GM18511 (cell line): ENCODE data around the gene LRIG3.
"Not testable (repeated sequence)": the region's sequence is repeated elsewhere in the genome, so short reads cannot be mapped to it uniquely, and the experiment has no call there.

ENCODE experiments used
- ATAC-seq: cut with Tn5 transposase; IDR thresholded peaks from one replicate; pipeline ENCODE4 v1.9.1; 2021; ENCODE audit warnings: mild to moderate bottlenecking, moderate library complexity; ENCODE audit not compliant: unreplicated experiment

The LRIG3 gene, protein sequence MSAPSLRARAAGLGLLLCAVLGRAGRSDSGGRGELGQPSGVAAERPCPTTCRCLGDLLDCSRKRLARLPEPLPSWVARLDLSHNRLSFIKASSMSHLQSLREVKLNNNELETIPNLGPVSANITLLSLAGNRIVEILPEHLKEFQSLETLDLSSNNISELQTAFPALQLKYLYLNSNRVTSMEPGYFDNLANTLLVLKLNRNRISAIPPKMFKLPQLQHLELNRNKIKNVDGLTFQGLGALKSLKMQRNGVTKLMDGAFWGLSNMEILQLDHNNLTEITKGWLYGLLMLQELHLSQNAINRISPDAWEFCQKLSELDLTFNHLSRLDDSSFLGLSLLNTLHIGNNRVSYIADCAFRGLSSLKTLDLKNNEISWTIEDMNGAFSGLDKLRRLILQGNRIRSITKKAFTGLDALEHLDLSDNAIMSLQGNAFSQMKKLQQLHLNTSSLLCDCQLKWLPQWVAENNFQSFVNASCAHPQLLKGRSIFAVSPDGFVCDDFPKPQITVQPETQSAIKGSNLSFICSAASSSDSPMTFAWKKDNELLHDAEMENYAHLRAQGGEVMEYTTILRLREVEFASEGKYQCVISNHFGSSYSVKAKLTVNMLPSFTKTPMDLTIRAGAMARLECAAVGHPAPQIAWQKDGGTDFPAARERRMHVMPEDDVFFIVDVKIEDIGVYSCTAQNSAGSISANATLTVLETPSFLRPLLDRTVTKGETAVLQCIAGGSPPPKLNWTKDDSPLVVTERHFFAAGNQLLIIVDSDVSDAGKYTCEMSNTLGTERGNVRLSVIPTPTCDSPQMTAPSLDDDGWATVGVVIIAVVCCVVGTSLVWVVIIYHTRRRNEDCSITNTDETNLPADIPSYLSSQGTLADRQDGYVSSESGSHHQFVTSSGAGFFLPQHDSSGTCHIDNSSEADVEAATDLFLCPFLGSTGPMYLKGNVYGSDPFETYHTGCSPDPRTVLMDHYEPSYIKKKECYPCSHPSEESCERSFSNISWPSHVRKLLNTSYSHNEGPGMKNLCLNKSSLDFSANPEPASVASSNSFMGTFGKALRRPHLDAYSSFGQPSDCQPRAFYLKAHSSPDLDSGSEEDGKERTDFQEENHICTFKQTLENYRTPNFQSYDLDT

GRCh38 chr12:58920102-58920960 lies at the start of gene LRIG3:
TSS of gene LRIG3 (minus strand) at chr12:58920504. CDS start at chr12:58920235, 269 bp downstream.
- peak; percentile 87 for ATAC-seq

DNA sequence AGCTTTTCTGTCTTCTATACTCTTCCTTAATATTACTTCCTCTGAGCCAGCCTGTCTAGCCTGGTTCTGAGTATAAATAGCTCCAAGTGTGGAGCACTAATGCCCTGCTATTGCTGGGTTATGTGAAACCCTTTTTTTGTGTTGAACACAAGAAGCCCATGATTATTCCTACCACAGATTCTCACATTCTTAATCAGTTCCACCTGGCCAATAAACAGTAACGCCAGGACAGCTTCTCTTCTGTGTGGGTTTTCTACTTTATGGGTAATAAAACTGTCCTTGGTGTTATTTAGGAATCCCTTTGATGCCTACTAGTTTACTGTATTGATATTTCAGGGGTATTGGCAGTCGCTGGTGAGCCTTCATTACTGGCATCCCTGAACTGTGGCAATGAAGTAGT lies 48.9 kb upstream of the LRIG3 start:
- ATAC-seq = no peak

DNA sequence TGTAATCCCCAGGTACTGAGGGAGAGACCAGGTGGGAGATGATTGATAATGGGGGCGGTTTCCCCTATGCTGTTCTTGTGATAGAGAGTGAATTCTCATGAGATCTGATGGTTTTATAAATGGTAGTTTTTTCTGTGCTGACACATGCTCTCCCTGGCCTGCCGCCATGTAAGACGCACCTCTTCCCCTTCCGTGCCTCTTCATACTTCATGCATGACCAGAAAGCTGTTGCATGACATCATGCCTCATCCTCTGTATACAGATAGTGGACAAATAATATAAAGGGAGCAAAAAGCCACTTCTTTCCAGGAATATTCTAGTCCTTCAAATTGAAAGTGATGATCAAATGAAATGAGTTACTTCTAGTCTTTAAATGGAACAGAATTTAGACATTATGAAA lies 47.3 kb upstream of the LRIG3 start:
- ATAC-seq = no peak

DNA sequence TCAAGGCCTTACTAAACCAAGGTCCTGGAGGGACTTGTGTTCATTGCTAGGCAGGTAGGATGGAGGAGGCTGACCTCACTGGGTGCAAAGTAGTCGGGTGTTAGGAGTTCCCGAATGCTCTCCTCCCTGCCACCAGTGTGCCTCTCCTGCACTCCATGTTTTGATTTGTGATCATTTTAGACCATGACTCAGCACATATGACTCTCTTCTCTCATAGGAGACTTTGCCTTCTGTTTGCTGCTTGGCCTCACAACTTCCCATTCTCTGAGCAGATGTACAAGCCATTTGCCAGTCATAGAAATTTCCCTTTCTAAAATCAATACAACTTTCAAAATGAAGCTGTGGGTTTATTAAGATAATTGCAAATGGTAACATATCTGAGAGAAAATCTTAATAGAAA lies 46.6 kb upstream of the LRIG3 start:
- no peak for ATAC-seq

DNA sequence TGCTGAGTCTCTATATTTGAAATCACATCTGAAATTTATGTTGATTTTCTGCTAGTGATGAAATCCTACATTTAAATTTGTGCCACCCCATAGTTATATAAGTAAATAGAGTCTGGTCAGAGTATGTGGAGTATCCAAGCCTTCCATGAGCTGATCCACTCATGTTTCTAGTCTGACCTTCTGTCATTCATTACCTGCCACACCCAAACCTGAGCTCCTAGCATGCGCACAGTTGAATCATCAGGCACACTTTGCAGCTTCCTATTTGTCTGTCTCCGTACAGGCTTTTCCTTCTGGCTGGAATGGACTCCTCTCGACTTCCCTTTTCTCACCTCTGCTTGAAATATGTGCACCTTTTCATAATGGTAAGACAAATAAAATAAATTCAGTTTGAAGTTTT lies 45.3 kb upstream of the LRIG3 start:
- ATAC-seq = no peak

DNA sequence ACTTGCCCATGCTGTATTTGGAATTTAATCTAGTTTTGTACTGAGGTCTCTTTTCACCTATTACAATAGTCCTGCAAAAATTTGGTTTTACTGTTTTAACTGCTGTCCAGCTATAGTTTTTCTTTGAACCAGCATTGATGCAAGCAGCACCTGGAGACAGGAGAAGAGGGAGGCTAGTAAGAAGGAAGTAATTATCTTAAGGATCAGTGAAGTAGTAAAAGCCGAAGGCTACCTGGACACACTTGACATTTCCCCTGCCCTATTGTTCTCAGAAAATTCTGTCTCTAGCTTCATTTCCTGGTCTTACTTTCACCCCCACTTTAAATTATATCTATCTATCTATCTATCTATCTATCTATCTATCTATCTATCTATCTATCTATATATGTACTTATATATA lies 43.5 kb upstream of the LRIG3 start:
- no peak for ATAC-seq

DNA sequence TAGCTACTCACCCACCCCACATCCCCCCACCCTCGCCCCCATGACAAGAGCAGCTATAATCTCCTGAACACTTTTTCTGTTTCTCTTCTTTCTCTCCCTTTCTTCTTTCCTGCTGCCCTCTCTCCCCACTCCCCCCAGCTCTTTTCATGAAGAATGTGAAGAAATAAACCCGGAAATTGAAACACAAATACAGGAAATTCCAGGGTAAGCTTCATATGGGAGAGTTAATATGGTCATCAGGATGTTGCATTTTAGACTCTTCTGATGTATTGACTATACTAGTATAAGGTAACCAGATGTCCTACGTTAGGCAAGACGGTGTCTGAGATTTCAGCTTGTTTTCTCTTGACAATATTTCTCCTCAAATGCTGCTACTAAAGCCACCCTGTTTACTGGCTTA lies 41.6 kb upstream of the LRIG3 start:
- no peak for ATAC-seq

- no peak for ATAC-seq
Observed at GRCh38 chr12:58961166-58961565, 40.9 kb upstream of the LRIG3 start.

GRCh38 chr12:58959639-58960300 lies 39.5 kb upstream of the LRIG3 start:
- no peak for ATAC-seq

- no peak for ATAC-seq
Observed at GRCh38 chr12:58957298-58957697, 37.0 kb upstream of the LRIG3 start.

- ATAC-seq = no peak
Observed at GRCh38 chr12:58955849-58956248, 35.5 kb upstream of the LRIG3 start.

DNA sequence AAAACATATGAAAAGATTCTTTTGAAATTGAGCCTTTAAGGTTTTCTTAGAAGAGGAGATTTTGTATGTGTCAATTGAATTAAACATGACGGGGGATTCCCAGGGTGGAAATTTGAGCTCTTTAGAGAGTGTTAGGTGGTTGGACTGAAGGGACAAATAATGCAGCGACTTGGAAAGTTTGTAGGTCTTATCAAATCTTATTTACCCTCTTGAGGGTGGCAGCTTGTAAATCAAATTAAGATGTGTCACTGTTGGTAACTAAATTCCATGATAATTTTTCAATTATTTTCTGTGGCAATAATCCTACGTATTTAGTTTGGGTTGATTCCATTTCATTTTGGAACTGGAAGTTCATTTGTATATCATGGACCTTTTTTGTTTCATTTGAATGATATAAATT lies 33.7 kb upstream of the LRIG3 start:
- no peak for ATAC-seq

DNA sequence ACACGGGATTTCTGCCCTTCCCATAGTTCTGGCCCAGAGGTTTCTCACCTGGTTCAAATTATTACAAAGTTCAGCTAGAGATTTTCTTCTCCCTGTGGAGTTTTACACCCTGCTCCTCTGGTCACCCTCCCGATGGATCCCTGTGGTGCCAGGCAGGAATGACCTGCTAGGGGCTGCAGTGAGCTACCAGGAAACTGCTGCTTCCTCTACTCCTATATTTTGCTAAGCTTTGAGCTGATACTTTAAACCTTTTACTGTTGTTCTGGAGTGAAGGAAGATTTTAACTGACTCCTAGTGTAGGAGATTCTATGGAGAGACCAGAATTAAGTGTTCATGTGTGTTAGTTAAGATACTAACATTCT lies 30.4 kb upstream of the LRIG3 start:
- ATAC-seq = no peak

DNA sequence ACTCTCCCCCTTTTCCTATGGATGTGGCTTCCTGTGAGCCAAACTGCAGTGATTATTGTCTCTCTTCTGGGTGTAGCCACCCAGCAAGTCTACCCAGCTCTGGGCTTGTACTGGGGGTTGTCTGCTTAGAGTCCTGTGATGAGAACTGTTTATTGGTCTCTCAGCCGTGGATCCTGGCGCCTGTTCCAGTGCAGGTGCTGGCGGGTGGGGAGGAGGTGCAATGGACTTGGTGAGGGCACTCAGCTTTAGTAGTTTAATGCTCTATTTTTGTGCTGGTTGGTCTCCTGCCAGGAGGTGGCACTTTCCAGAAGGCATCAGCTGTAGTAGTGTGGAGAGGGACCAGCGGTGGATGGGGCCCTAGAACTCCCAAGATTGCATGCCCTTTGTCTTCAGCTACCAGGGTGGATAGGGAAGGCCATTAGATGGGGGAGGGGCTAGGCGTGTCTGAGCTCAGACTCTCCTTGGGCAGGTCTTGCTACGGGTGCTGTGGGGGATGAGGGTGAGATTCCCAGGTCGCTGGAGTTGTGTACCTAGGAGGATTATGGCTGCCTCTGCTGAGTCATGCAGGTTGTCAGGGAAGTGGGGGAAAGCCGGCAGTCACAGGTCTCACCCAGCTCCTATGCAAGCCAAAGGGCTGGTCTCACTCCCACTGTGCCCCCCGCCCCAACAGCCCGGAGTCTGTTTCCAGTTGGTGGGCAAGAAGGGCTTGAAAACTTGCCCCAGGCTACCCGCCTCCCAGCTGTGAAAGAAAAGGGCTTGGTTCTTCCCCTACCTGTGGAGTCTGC lies 29.8 kb upstream of the LRIG3 start:
- ATAC-seq = not testable (repeated sequence)

GRCh38 chr12:58943079-58943478 lies 22.8 kb upstream of the LRIG3 start:
- no peak for ATAC-seq

- no peak for ATAC-seq
Observed at GRCh38 chr12:58942345-58942744, 22.0 kb upstream of the LRIG3 start.

DNA sequence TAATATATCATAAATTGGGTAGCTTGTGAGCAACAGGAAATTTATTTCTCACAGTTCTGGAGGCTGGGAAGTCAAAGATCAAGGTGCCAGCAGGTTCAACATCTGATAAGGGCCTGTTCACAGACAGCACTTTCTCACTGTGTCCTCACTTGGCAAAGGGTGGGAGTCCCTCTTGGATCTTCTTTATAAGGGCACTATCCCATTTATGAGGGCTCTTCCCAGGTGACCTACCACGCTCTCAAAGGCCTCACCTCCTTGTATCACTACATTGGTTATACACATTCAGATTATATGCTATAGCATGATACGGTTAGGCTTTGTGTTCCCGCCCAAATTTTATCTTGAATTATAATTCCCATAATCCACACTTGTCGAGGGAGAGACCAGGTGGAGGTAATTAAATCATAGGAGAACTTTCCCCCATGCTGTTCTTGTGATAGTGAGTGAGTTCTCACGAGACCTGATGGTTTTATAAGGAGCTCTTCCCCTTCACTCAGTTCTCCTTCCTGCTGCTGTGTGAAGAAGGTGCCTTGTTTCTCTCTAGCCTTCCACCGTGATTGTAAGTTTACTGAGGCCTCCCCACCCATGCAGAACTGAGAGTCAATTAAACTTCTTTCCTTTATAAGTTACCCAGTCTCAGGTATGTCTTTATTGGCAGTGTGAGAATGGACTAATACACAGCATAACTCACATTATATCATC lies 19.2 kb upstream of the LRIG3 start:
- no peak for ATAC-seq

- ATAC-seq = no peak
Observed at GRCh38 chr12:58938440-58938839, 18.1 kb upstream of the LRIG3 start.

GRCh38 chr12:58934528-58934927 lies 14.2 kb upstream of the LRIG3 start:
- ATAC-seq = no peak
